NB4 (cell line): Measurements from ENCODE around the gene PSAPL1.

ENCODE experiments used
- DNase-seq: peaks from one replicate; pipeline ENCODE4 v3.0.0; 2010; ENCODE audit warnings: low read depth
- H3K4me3 ChIP-seq: one replicate; pipeline ENCODE4 v1.5.1; 2011; ENCODE audit warnings: mild to moderate bottlenecking, low read depth, low read length, moderate library complexity
- MAX ChIP-seq: IDR thresholded peaks from 2 replicates; pipeline ENCODE4 v1.6.1; 2011; ENCODE audit warnings: low read depth, low read length
- MYC ChIP-seq: IDR thresholded peaks from 2 replicates; pipeline ENCODE4 v1.6.1; 2011; ENCODE audit warnings: low read depth, low read length
- POLR2A ChIP-seq: IDR thresholded peaks from 2 replicates; pipeline ENCODE4 v1.6.1; 2011; ENCODE audit warnings: mild to moderate bottlenecking; ENCODE audit not compliant: insufficient read length; ENCODE audit errors: extremely low read depth
- TF ChIP-seq, protein P1 (sequence below): IDR thresholded peaks from one replicate; pipeline ENCODE4 v1.5.1; 2012; ENCODE audit warnings: low read depth, low read length

The PSAPL1 gene

DNA sequence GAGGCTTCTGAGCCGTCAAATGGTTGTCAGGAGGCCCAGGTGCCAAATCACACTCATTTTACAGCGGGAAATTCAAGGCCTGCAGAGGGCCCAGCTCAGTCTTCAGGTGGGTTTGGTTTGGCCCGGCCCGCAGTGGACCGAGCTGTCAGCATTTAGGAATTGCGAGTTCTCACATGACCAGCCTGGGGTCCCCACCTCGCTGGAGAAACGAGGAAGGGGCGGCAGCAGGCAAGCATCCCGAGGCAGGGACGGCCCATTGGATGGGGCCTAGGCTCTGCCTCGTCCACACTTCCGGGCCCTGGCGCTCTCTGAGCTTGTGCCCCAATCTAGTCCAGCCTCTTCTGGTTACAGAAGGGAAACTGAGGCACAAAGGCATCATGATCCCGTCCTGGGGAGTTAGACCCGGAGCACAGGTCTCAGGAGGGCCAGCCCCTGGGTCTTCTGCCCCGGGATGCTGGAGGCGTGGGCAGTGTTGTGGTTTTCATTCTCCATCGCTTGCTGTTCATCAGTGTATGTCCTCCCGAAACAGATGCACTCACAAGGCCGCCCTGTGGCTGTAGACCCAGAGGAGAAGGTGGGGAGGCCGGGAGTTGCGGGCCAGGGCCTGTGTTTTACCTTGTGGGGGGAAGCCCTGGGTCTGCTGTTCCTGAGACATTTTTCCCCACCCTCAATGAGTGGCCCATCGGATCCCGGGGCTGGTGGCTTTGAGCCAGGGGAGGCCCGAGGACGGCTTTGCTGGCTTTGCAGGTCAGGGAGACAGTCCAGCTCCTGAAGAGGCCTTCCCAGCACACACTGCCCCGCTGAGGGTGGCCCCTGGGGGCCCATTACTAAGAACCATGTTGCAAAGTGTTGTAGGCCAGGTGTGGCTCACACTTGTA, 8.9 kb downstream of the PSAPL1 start:
- no peak for DNase-seq
- H3K4me3 ChIP-seq, result no peak overlapping the region
- TF ChIP-seq MYC (no peak), MAX (no peak), POLR2A (no peak)
- TF ChIP-seq, protein P1, sequence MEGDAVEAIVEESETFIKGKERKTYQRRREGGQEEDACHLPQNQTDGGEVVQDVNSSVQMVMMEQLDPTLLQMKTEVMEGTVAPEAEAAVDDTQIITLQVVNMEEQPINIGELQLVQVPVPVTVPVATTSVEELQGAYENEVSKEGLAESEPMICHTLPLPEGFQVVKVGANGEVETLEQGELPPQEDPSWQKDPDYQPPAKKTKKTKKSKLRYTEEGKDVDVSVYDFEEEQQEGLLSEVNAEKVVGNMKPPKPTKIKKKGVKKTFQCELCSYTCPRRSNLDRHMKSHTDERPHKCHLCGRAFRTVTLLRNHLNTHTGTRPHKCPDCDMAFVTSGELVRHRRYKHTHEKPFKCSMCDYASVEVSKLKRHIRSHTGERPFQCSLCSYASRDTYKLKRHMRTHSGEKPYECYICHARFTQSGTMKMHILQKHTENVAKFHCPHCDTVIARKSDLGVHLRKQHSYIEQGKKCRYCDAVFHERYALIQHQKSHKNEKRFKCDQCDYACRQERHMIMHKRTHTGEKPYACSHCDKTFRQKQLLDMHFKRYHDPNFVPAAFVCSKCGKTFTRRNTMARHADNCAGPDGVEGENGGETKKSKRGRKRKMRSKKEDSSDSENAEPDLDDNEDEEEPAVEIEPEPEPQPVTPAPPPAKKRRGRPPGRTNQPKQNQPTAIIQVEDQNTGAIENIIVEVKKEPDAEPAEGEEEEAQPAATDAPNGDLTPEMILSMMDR, result no peak

GRCh38 chr4:7425124-7425523, 9.6 kb downstream of the PSAPL1 start:
- TF ChIP-seq, protein P1, result no peak
- DNase-seq, result no peak
- no peak overlapping the region for H3K4me3 ChIP-seq

- TF ChIP-seq MAX, result no peak
- no peak for TF ChIP-seq MYC
- TF ChIP-seq, protein P1, result no peak
- TF ChIP-seq POLR2A, result no peak
- no peak for DNase-seq
- H3K4me3 ChIP-seq, result no peak overlapping the region
Measured at GRCh38 chr4:7424553-7425111, 10.1 kb downstream of the PSAPL1 start.

DNA sequence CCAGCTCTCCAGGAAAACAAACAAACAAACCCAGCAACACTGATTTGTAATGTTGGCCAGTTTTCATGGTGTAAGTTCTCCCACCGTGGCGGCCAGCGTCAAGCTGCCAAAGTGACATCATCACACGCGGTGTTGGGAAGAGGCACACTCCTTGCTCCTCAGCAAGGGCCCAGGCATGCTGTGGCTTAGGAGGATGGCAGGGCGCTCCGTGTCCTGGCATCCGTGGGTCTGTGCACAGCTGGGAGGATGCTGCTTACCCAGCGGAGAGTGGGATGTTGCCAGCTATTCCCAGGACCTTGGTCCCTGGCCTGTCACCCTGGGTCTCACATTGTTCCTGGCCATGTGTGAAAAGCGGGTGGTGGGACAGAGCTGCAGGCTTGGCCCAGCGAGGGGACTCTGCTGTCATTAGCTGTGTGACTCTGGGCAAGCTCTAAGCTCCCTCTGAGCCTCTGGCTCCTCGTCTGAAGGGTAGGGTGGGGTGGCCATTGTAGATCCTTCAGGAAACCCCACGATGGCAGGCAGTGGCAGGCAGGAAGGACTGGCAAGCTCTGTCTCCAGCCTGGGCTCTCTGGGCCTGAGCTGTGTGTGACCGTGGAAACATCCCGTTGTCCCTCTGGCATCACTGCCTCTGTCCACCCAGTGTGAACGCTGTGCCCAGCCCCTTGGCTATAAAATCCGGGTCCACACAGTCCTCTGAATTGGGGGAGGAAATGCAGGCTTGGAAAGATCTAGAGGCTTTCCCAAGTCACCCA, 10.8 kb downstream of the PSAPL1 start:
- TF ChIP-seq POLR2A, result no peak
- TF ChIP-seq MYC, result no peak
- TF ChIP-seq MAX, result no peak
- TF ChIP-seq, protein P1, result no peak
- H3K4me3 ChIP-seq, result no peak overlapping the region
- DNase-seq, result no peak

DNA sequence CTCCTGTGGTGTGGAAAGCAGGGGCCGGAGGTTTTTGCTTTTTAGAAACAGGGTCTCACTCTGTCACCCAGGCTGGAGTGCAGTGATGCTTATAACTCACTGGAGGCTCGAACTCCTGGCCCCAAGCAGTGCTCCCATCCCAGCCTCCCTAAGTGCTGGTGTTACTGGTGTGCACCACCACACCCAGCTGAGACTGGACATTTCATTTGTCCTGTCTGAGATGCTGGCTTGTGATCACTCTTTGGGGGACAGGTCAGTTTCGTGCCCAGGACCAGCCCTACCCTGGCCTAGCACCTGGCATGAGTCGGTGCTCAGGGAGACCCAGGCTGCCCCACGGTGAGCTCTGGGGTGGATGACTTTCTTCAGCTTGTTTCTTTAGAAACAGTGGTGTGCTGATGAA, 11.3 kb downstream of the PSAPL1 start:
- no peak for DNase-seq
- H3K4me3 ChIP-seq, result no peak overlapping the region
- TF ChIP-seq POLR2A (no peak), MYC (no peak), MAX (no peak)
- TF ChIP-seq, protein P1, result no peak
